Endothelial cell of hepatic sinusoid (primary cell): Measurements from ENCODE around the gene METAP2.

Experiments
- in situ Hi-C: cut with HindIII; loops from 2 replicates; pipeline ENCODE4 v1.10.0; 2017; ENCODE audit warnings: low sequenced_read_pairs

The METAP2 gene

DNA sequence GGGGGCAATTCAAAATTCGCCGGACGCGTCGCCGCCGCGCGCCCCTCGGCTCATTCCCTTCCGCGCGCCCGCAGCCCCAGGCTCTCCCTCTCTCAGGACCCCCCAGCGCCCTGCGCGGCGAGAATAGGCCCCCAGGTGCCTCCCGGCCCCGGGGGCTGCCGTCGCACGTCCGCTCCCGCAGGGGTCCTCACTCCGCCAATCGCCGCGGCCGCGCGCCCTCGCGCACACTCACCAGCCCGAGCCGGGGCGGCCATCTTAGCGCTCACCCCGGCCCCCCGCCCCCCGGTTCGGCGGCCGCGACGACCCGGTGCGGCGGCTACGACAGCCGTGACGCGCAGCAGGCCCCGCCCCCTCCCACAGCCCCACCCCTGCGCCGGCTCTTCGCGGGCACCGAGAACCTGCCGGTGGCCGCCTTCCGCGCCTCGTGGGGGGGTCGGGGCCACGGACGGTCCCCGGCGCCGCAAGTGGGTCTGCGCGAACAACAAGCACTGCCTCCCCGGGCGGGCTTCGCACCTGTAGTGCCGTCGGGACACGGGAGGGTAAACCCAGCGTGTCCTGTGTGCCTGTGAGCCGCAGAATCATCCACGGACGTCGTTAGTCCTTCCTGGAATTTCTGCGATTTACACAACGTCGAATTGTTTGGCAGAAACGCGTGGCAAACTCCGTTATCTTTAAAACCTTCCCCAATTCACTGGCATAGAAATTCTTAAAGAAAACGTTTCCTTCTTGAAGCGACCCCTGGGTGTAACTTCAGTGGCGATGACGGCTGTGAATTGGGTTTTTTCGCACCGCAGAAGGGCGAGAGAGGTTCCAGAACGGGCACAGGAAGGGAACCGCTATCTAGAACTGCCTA is 74.8 kb downstream of the METAP2 start:
- in situ Hi-C loops, result no loop called here

GRCh38 chr12:95549392-95550084 is 75.6 kb downstream of the METAP2 start:
- in situ Hi-C loops, result no loop called here

GRCh38 chr12:95551305-95551704 is 77.4 kb downstream of the METAP2 start, which contains the start of gene USP44:
TSS of gene USP44 (minus strand) at chr12:95551476. CDS start at chr12:95534256, 17,220 bp downstream.
- in situ Hi-C loops, result no loop called here

DNA sequence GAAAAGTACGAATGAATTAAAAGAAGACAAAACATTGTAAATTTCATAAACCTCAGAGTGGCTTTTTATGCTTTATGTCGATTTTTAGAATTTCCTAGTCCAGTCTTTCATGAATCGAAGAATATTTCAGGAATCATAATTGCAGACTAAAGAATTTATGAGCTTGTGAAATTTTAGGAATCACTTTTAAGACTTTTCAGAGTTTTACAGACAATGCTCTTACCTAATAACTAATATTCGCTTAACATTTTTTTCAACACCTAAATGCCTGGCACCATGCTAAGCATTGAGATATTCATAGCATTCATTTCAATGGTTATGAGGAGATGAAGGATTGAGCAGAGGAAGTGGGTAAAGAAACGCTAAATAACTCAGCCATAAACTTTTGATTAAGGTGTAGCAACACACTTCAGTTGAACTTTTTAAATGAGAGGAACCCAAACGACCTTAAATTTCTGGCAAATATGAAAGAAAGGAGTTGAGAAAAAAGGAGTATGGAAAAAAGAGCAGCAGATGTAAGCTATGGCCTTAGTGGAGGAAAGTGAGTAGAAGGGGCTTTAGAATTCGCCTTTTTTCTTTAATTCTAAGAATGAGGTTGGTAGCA is 78.1 kb downstream of the METAP2 start:
- in situ Hi-C loops, result no loop called here

GRCh38 chr12:95553197-95553943 is 79.4 kb downstream of the METAP2 start:
- in situ Hi-C loops, result no loop called here

GRCh38 chr12:95554532-95555071 is 80.7 kb downstream of the METAP2 start:
- in situ Hi-C loops, result no loop called here

GRCh38 chr12:95557625-95558024 is 83.7 kb downstream of the METAP2 start:
- in situ Hi-C loops, result no loop called here
